SK-N-SH (cell line): ENCODE results near the gene ZNF211. TPM values are rescaled to one million over a fixed set of nuclear protein-coding genes. Genes with fewer than 3 reads are reported as not detected.
A peak's percentile ranks its signal among the peaks of the same experiment; 100 is the strongest.

Source experiments
- CTCF ChIA-PET: fragments of 300-600, 350-600 bp; formaldehyde crosslinking; extraction: SDS; loops from one replicate; lab custom pipeline; 2021; lab: Yijun Ruan, JAX
- POLR2A ChIA-PET: fragments of 350-600 bp; sonication (Branson Sonifier 250); formaldehyde crosslinking; extraction: SDS; loops from one replicate; lab custom pipeline; 2020; ENCODE audit warnings: antibody characterized with exemption, inconsistent platforms; lab: Yijun Ruan, JAX
- DNase-seq: peaks from one replicate; pipeline ENCODE4 v3.0.0; 2012
- H2AFZ ChIP-seq: fragments of 200-600 bp; sonication (generic); 2 replicates; pipeline ENCODE4 v1.8.1; 2016; ENCODE audit warnings: antibody characterized with exemption, mild to moderate bottlenecking, low read depth
- H3F3A ChIP-seq: fragments of 200-600 bp; sonication (generic); replicated peaks from 2 replicates; pipeline ENCODE3; 2016; ENCODE audit warnings: antibody characterized with exemption, mild to moderate bottlenecking; ENCODE audit not compliant: insufficient read depth
- H3K27ac ChIP-seq, 2 experiments: fragments of 200-500 bp in 1 of 2; fragments of 200-600 bp in 1 of 2; sonication (Bioruptor generic) in 1 of 2; sonication (generic), shearing (Covaris generic) in 1 of 2; 2 replicates each; pipeline versions ENCODE4 v1.5.1 to v1.6.1; 2014 to 2016; ENCODE audit warnings: low read depth in 2 of 2, inconsistent platforms in 1 of 2, low read length in 1 of 2, mild to moderate bottlenecking in 1 of 2, mixed read lengths in 1 of 2
- H3K27me3 ChIP-seq: fragments of 200-600 bp; sonication (generic), shearing (Covaris generic); 2 replicates; pipeline ENCODE4 v1.6.1; 2016; ENCODE audit warnings: mixed run types; ENCODE audit not compliant: insufficient read depth
- H3K36me3 ChIP-seq, 2 experiments: fragments of 200-500 bp in 1 of 2; fragments of 200-600 bp in 1 of 2; sonication (Bioruptor generic) in 1 of 2; sonication (generic) in 1 of 2; replicated peaks in 1 of 2; 2 replicates each; pipeline versions ENCODE3 to v1.5.1; 2014 to 2016; ENCODE audit warnings: low read length in 1 of 2, mild to moderate bottlenecking in 1 of 2; ENCODE audit not compliant: insufficient read depth in 2 of 2, control insufficient read depth in 1 of 2
- H3K4me1 ChIP-seq, 2 experiments: fragments of 200-500 bp in 1 of 2; fragments of 200-600 bp in 1 of 2; sonication (Bioruptor generic) in 1 of 2; sonication (generic), shearing (Covaris generic) in 1 of 2; 2 replicates each; pipeline versions ENCODE4 v1.5.1 to v1.6.1; 2014 to 2016; ENCODE audit warnings: low read depth in 1 of 2, low read length in 1 of 2, mixed run types in 1 of 2; ENCODE audit not compliant: insufficient read depth in 2 of 2, control insufficient read depth in 1 of 2
- H3K4me2 ChIP-seq: fragments of 200-600 bp; sonication (generic), shearing (Covaris generic); 2 replicates; pipeline ENCODE4 v1.6.1; 2017; ENCODE audit warnings: mixed run types
- H3K4me3 ChIP-seq, 2 experiments: fragments of 200-500 bp in 1 of 2; fragments of 200-600 bp in 1 of 2; sonication (Bioruptor generic) in 1 of 2; sonication (generic), shearing (Covaris generic) in 1 of 2; 2 replicates each; pipeline versions ENCODE4 v1.5.1 to v1.8.1; 2014 to 2016; ENCODE audit warnings: low read depth in 2 of 2, inconsistent platforms in 1 of 2, low read length in 1 of 2, mild to moderate bottlenecking in 1 of 2, mixed read lengths in 1 of 2, moderate library complexity in 1 of 2
- H3K79me2 ChIP-seq: fragments of 200-600 bp; sonication (generic); 2 replicates; pipeline ENCODE4 v1.8.1; 2017; ENCODE audit warnings: mild to moderate bottlenecking; ENCODE audit not compliant: insufficient read depth
- H3K9ac ChIP-seq: fragments of 200-600 bp; sonication (generic); 2 replicates; pipeline ENCODE4 v1.6.1; 2017; ENCODE audit warnings: mixed run types
- H3K9me2 ChIP-seq: fragments of 200-600 bp; sonication (generic); 2 replicates; pipeline ENCODE4 v1.6.1; 2017; ENCODE audit warnings: mixed run types
- H3K9me3 ChIP-seq: fragments of 200-600 bp; sonication (generic); 2 replicates; pipeline ENCODE4 v1.6.1; 2017; ENCODE audit warnings: mixed run types, mild to moderate bottlenecking, moderate library complexity
- H4K20me1 ChIP-seq: fragments of 200-600 bp; sonication (generic); 2 replicates; pipeline ENCODE4 v1.6.1; 2017; ENCODE audit warnings: mild to moderate bottlenecking, mixed run types; ENCODE audit not compliant: insufficient read depth
- CHD2 ChIP-seq: fragments of 150-350 bp; IDR thresholded peaks from 2 replicates; pipeline ENCODE4 v1.6.1; 2018; ENCODE audit warnings: low read length; ENCODE audit not compliant: partially characterized antibody
- CTCF ChIP-seq: fragments of 200-600 bp; sonication (generic); IDR thresholded peaks from 2 replicates; pipeline ENCODE4 v1.6.1; 2017; ENCODE audit warnings: antibody characterized with exemption, mild to moderate bottlenecking, moderate library complexity
- ELF1 ChIP-seq: IDR thresholded peaks from 2 replicates; pipeline ENCODE4 v1.4.0; 2012
- GABPA ChIP-seq: IDR thresholded peaks from 2 replicates; pipeline ENCODE4 v1.4.0; 2012; ENCODE audit warnings: low read depth, mild to moderate bottlenecking
- MAX ChIP-seq: IDR thresholded peaks from 2 replicates; pipeline ENCODE4 v1.4.0; 2012; ENCODE audit warnings: low read depth
- POLR2AphosphoS5 ChIP-seq: IDR thresholded peaks from 2 replicates; pipeline ENCODE4 v1.6.1; 2012; ENCODE audit warnings: low read depth, low read length
- RAD21 ChIP-seq: IDR thresholded peaks from 2 replicates; pipeline ENCODE4 v1.6.1; 2012; ENCODE audit warnings: mild to moderate bottlenecking, low read length
- RFX5 ChIP-seq: IDR thresholded peaks from 2 replicates; pipeline ENCODE4 v1.6.1; 2012; ENCODE audit warnings: mild to moderate bottlenecking, improper control_type of control experiment, low read length
- TCF12 ChIP-seq: IDR thresholded peaks from 2 replicates; pipeline ENCODE4 v1.4.0; 2012
- TEAD4 ChIP-seq: IDR thresholded peaks from 2 replicates; pipeline ENCODE4 v1.4.0; 2012; ENCODE audit warnings: mild to moderate bottlenecking, borderline replicate concordance; ENCODE audit not compliant: insufficient read depth
- USF1 ChIP-seq: IDR thresholded peaks from 2 replicates; pipeline ENCODE4 v1.4.0; 2012; ENCODE audit warnings: low read depth, borderline replicate concordance
- YY1 ChIP-seq: IDR thresholded peaks from 2 replicates; pipeline ENCODE4 v1.4.0; 2012; ENCODE audit warnings: low read depth, mild to moderate bottlenecking
- WGBS: methylation state at CpG from one replicate; pipeline ENCODE4 v1.1.6; 2017; ENCODE audit warnings: low lambda C conversion rate; 5-methylcytosine and 5-hydroxymethylcytosine counted together
- polyA plus RNA-seq, 3 experiments: library from polyadenylated mRNA; depleted of rRNA; stranded (reverse); fragments of >200 nt; gene quantifications; 2 replicates each; pipeline ENCODE4 v1.2.3, GENCODE V29; 2012
- TF ChIP-seq, protein P1 (sequence below): IDR thresholded peaks from 2 replicates; pipeline ENCODE4 v1.4.0; 2012; ENCODE audit warnings: low read depth, borderline replicate concordance

The ZNF211 gene
- polyA plus RNA-seq, 1 of the 3 experiments (the other 2 are of a cell fraction): 8.6 TPM

DNA sequence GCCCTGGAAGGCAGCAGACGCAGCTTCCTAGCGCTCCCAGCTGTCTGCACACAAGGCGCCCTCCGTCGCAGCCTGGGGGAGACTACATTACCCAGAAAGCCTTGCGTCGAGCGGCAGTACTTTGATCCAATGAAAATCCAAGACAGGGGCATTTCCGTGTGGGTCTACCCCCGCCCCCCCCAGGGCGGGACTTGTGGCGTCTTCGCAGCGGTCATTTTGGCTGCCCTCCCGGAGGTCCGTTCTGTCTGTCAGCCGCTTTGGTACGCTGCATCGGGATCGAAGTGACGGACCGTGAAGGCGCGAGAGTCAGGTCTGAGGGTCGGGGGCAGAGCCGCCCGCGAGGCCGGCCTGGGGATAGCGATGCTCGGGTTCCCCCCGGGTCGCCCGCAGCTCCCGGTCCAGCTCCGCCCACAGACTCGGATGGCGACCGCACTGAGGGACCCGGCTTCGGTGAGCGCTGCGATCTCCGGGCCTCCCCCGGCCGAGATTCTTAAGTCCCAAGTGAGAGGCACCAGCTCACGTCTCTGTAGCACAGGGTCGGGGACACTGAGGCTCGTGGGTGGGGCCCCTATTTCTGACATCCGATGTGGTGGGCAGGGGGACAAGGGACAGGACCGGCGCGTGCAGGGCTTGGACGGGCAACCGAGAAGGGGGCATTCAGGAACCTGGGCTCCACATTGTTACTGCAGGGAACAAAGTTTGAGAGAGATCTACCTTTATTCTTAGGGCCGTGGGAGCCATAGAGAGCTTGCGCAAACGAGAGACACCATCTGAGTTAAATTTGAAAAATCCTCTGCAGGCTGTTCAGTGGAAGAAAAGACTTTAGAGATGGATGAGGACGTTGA, at the start of gene ZNF211 (continued):
- TF ChIP-seq USF1 (no peak), RAD21 (no peak), RFX5 (no peak), ELF1 (peak; percentile 91), GABPA (peak; percentile 90), TCF12 (0 out of 2 replicates have a peak, but pooled peaks have one; percentile 28), CTCF (no peak), TEAD4 (no peak)
- TF ChIP-seq, protein P1, sequence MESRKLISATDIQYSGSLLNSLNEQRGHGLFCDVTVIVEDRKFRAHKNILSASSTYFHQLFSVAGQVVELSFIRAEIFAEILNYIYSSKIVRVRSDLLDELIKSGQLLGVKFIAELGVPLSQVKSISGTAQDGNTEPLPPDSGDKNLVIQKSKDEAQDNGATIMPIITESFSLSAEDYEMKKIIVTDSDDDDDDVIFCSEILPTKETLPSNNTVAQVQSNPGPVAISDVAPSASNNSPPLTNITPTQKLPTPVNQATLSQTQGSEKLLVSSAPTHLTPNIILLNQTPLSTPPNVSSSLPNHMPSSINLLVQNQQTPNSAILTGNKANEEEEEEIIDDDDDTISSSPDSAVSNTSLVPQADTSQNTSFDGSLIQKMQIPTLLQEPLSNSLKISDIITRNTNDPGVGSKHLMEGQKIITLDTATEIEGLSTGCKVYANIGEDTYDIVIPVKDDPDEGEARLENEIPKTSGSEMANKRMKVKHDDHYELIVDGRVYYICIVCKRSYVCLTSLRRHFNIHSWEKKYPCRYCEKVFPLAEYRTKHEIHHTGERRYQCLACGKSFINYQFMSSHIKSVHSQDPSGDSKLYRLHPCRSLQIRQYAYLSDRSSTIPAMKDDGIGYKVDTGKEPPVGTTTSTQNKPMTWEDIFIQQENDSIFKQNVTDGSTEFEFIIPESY: no peak; the same call in 1 of the 2 replicates

DNA sequence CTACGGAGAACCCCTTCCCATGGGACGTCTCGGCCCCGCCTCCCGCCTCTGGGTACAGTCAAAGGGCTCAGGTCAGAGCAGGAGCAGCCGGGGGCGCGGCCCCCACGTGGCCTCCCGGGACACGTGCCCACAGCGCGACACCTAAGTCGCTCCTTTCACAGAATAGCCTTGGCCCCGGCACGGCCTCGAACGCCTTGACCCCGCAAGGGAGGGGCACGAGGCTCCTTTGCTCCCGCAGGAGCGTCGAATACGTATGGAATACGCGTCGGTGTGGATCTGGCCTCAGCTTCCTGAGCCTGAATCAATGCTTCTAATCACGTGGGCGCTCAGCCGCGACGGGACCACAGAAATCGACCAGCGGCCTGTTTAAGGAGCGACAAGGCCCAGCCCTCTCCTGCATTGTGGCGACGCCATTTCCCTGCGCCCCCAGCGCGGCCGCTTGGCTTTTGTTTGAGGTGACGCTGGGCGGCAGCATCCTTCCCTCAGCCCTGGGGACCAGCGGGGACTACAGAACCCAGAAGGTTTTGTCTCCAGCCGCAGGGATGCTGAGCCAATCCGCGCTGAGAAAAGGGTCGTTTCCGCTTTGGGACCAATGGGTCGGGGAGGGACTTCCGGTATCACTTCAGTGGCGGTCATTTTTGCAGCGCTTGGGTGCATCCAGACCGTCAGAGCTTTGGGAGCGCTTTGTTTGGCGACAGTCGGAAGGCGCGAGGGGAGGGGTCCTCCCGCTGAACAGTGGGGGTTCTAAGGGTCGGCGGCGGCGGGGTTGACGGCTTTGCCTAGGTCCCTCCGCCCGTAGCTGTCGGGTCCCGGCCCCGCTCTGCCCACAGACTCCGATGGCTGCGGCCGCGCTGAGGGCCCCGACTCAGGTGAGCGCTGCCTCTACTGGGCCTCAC, 49.2 kb upstream of the ZNF211 start, which contains the start of gene ZIK1:
Gene ZIK1 (plus strand): TSS at position 625 of the 896 bp plus-strand sequence. CDS start 212 bp downstream, at position 837.
- H4K20me1 ChIP-seq: no peaks in the 10 kb centered on the region
- ChIA-PET POLR2A (interaction anchor here (1.0 kb wide), 1 partner anchor 30 kb away, joined by 4 read pairs; the partner anchor contains the start of gene ZNF134), CTCF (interaction anchor here (0.6 to 1.4 kb wide), 3 partner anchors 16 to 242 kb away, joined by 3 read pairs; partner anchors contain the start of gene ZNF530)
- peaks cover 0 to 8% of the 10 kb centered on the region in 2 experiments; a peak in 1 of 4 replicates for H3K4me1 ChIP-seq
- H3K9me2 ChIP-seq: no peaks in the 10 kb centered on the region
- peak within 1 kb of the TSS; percentile 81 for H3K4me2 ChIP-seq
- H3K27me3 ChIP-seq: no peaks in the 10 kb centered on the region
- peak within 1 kb of the TSS; percentile 58 for H3K9ac ChIP-seq
- H3K4me3 ChIP-seq: peak within 1 kb of the TSS; percentile 62
- H3K27ac ChIP-seq: peak within 1 kb of the TSS in 1 of 2 experiments; percentile 54; a peak in 1 of 4 replicates
- H3F3A ChIP-seq: peaks cover 3% of the 10 kb centered on the region
- H3K79me2 ChIP-seq: peaks cover 5% of the 10 kb centered on the region; the same call in 1 of the 2 replicates
- H3K36me3 ChIP-seq: peaks cover under 1 to 3% of the 10 kb centered on the region in 2 experiments
- H3K9me3 ChIP-seq: no peaks in the 10 kb centered on the region; the same call in 1 of the 2 replicates
- peak within 1 kb of the TSS; percentile 90 for H2AFZ ChIP-seq
- 32% methylated on average over 24 of the region's 76 CpGs for WGBS
- no peak for TF ChIP-seq YY1
- peak; percentile 80 for TF ChIP-seq CHD2
- TF ChIP-seq POLR2AphosphoS5: 0 out of 2 replicates have a peak, but pooled peaks have one; percentile 15
- TF ChIP-seq MAX: peak; percentile 79
- TF ChIP-seq USF1: peak; percentile 45; the same call in 1 of the 2 replicates
- peak; percentile 94 for TF ChIP-seq GABPA
- TF ChIP-seq, all 33 proteins: peak for 5
- peak; percentile 97 for DNase-seq
